ENCODE measurements around the gene LEMD1.

The LEMD1 gene

GRCh38 chr1:205339197-205339702, 82.6 kb downstream of the LEMD1 start:
- Histone ChIP-seq H3K9ac (ENCODE audit: low read length in 5 of 5) (no peak overlapping the region), H3K27me3 (ENCODE audit: control insufficient read depth in 5 of 5, insufficient read depth in 4 of 5, low read length in 5 of 5) (peaks cover 12 to 26% (median 21%) of the 10 kb centered on the region in 5 donors), H3K4me3 (ENCODE audit: low read depth in 1 of 5, low read length in 5 of 5) (no peak overlapping the region), H3K4me1 (ENCODE audit: control insufficient read depth in 5 of 5, insufficient read depth in 5 of 5, low read length in 5 of 5) (peaks cover 0 to 13% (median 12%) of the 10 kb centered on the region in 5 donors), H3K9me3 (ENCODE audit: control insufficient read depth in 5 of 5, low read length in 5 of 5) (no peaks in the 10 kb centered on the region), H3K27ac (ENCODE audit: low read depth, low read length) (no peak overlapping the region), H3K36me3 (ENCODE audit: control insufficient read depth in 5 of 5, insufficient read depth in 5 of 5, low read length in 5 of 5) (no peaks in the 10 kb centered on the region)

- Histone ChIP-seq H3K36me3 (ENCODE audit: control insufficient read depth in 5 of 5, insufficient read depth in 5 of 5, low read length in 5 of 5) (no peaks in the 10 kb centered on the region), H3K4me3 (ENCODE audit: low read depth in 1 of 5, low read length in 5 of 5) (no peak overlapping the region), H3K27ac (ENCODE audit: low read depth, low read length) (no peak overlapping the region), H3K4me1 (ENCODE audit: control insufficient read depth in 5 of 5, insufficient read depth in 5 of 5, low read length in 5 of 5) (peaks cover 0 to under 1% (median 0%) of the 10 kb centered on the region in 5 donors), H3K9me3 (ENCODE audit: control insufficient read depth in 5 of 5, low read length in 5 of 5) (no peaks in the 10 kb centered on the region), H3K9ac (ENCODE audit: low read length in 5 of 5) (peak overlapping the region in 1 of 5 donors; percentile 28), H3K27me3 (ENCODE audit: control insufficient read depth in 5 of 5, insufficient read depth in 4 of 5, low read length in 5 of 5) (peaks cover 5 to 15% (median 11%) of the 10 kb centered on the region in 5 donors)
Observed at GRCh38 chr1:205338011-205338410, 83.8 kb downstream of the LEMD1 start.

GRCh38 chr1:205337481-205337880, 84.4 kb downstream of the LEMD1 start:
- H3K36me3 ChIP-seq (ENCODE audit: control insufficient read depth in 5 of 5, insufficient read depth in 5 of 5, low read length in 5 of 5), result no peaks in the 10 kb centered on the region
- no peak overlapping the region for H3K4me3 ChIP-seq (ENCODE audit: low read depth in 1 of 5, low read length in 5 of 5)
- H3K27me3 ChIP-seq (ENCODE audit: control insufficient read depth in 5 of 5, insufficient read depth in 4 of 5, low read length in 5 of 5), result peaks cover 0 to 10% (median 6%) of the 10 kb centered on the region in 5 donors
- H3K27ac ChIP-seq (ENCODE audit: low read depth, low read length), result no peak overlapping the region
- no peaks in the 10 kb centered on the region for H3K9me3 ChIP-seq (ENCODE audit: control insufficient read depth in 5 of 5, low read length in 5 of 5)
- H3K9ac ChIP-seq (ENCODE audit: low read length in 5 of 5), result peak overlapping the region in 1 of 5 donors; percentile 28
- no peaks in the 10 kb centered on the region for H3K4me1 ChIP-seq (ENCODE audit: control insufficient read depth in 5 of 5, insufficient read depth in 5 of 5, low read length in 5 of 5)

- no peak overlapping the region for H3K27ac ChIP-seq (ENCODE audit: low read depth, low read length)
Observed at GRCh38 chr1:205335692-205336091, 86.2 kb downstream of the LEMD1 start.

GRCh38 chr1:205332015-205332791, 89.7 kb downstream of the LEMD1 start:
- Histone ChIP-seq H3K4me1 (ENCODE audit: control insufficient read depth in 5 of 5, insufficient read depth in 5 of 5, low read length in 5 of 5) (peaks cover 0 to 8% (median 5%) of the 10 kb centered on the region in 5 donors), H3K4me3 (ENCODE audit: low read depth in 1 of 5, low read length in 5 of 5) (no peak overlapping the region)

More at GRCh38 chr1:205335692-205336091, 86.2 kb downstream of the LEMD1 start:
- Histone ChIP-seq H3K9me3 (ENCODE audit: control insufficient read depth in 5 of 5, low read length in 5 of 5) (no peaks in the 10 kb centered on the region), H3K9ac (ENCODE audit: low read length in 5 of 5) (no peak overlapping the region), H3K4me1 (ENCODE audit: control insufficient read depth in 5 of 5, insufficient read depth in 5 of 5, low read length in 5 of 5) (no peaks in the 10 kb centered on the region), H3K36me3 (ENCODE audit: control insufficient read depth in 5 of 5, insufficient read depth in 5 of 5, low read length in 5 of 5) (no peaks in the 10 kb centered on the region), H3K27me3 (ENCODE audit: control insufficient read depth in 5 of 5, insufficient read depth in 4 of 5, low read length in 5 of 5) (peaks cover 0 to 7% (median 5%) of the 10 kb centered on the region in 5 donors), H3K4me3 (ENCODE audit: low read depth in 1 of 5, low read length in 5 of 5) (no peak overlapping the region)

More at GRCh38 chr1:205332015-205332791, 89.7 kb downstream of the LEMD1 start:
- Histone ChIP-seq H3K27me3 (ENCODE audit: control insufficient read depth in 5 of 5, insufficient read depth in 4 of 5, low read length in 5 of 5) (peaks cover 0 to 3% (median 0%) of the 10 kb centered on the region in 5 donors), H3K36me3 (ENCODE audit: control insufficient read depth in 5 of 5, insufficient read depth in 5 of 5, low read length in 5 of 5) (no peaks in the 10 kb centered on the region), H3K27ac (ENCODE audit: low read depth, low read length) (no peak overlapping the region), H3K9me3 (ENCODE audit: control insufficient read depth in 5 of 5, low read length in 5 of 5) (no peaks in the 10 kb centered on the region), H3K9ac (ENCODE audit: low read length in 5 of 5) (no peak overlapping the region)

All from subcutaneous abdominal adipose tissue (tissue), 5 donors.